Fibroblast of skin of left biceps (primary cell): ENCODE measurements around the gene DNAJB7.
"Not testable (repeated sequence)": the region's sequence is repeated elsewhere in the genome, so short reads cannot be mapped to it uniquely, and the experiment has no call there.

Experiments
- DNase-seq, 2 experiments: peaks; one replicate each; pipeline ENCODE4 v3.0.0-alpha.2; 2013; ENCODE audit warnings: low read depth in 2 of 2

DNAJB7 gene

DNA sequence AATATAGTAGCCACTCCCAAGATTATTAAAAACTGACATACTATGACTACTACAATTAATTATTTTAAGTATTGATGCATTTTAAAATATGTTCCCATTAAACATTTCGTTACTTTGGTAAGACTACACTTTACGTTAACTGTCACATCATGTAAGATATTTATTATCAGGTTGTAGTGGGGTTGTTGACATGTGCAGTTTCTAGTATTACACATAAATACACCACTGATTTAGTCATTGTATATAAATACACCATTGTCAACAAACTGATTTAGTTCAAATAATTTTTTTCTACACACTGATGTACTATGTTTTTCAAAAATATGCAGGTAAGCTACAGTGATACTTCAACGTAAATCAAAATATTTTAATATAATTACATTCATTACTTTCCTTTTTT, 17.0 kb downstream of the DNAJB7 start:
- no peak for DNase-seq

DNA sequence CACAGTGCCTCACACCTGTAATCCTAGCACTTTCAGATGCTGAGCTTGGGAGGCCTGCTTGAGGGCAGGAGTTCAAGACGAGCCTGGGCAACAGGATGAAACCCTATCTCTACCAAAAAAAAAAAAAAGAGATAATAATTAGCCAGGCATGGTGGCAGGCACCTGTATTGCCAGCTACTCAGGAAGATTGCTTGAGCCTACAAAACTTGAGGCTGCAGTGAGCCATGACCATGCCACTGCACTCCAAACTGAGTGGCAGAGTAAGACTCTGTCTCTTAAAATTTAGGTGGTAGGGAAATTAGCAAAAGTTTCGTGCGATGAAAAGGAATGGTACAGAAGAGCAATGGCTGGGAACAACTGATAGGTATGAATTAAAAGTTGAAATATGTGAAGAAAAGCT, 23.4 kb downstream of the DNAJB7 start:
- DNase-seq = no peak

DNA sequence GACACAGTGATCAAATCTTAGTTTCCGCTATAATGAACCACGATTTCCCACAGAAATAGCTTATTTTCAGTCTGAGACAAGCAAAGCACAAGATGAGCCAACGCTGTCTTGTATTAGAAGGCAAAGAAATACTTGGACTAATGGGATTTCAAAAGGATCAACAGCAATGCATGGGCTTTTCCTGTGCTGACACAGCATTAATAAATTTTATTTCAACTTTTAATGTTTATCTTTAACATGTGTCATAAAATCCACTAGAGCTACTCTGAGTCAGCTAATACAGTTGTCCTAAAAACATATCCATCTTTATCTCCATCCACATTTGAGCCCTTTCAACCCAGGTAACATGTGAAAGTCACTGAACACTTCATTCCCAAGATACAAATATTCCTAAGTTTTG, 27.3 kb downstream of the DNAJB7 start:
- DNase-seq = no peak

DNA sequence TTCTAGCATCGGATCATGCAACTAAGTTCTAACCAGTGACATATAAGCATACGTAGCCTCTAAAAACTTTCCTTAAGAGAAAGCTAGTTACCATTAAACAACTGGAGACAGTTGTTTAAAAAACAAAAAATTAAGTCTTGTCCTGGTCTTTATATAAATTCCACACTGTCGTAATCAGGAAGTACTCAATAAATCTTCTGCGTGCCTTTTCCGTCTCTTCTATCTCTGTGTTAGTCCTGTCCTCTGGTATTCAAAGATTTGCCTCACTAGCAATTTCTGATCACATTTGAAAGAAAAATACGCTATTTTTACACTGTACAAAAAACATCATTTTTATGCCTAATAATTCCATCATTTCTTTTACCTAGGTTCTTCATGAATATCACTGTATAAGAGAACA, 32.8 kb downstream of the DNAJB7 start:
- no peak for DNase-seq

DNA sequence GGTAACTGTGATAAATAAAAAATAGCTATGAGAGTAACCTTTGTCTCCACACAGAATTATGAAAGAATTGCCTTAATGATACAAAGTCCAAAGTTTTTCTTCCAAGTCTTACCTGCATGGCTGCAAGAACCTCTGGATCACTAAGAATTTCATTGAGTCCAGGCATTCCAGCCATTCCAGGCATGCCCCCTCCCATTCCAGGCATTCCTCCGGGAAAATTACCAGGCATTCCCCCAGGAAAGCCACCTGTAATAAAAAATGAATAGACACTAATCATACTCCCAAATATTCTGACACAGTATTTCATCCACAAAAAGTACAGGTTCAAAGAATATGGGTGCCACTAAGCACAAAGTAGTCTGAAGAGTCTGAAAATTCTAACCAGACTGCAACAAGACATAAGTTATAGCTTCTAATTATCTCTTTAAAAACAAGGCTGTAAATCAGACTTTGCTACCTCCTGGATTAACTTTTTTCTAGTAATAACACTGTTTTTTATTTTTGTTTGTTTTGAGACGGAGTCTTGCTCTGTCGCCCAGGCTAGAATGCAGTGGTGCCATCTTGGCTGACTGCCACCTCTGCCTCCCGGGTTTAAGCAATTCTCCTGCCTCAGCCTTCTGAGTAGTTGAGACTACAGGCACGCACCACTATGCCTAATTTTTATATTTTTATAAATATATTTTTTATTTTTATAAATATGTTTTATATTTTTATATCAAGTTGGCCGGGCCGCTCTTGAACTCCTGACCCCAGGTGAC, 34.8 kb downstream of the DNAJB7 start:
- DNase-seq = no peak

DNA sequence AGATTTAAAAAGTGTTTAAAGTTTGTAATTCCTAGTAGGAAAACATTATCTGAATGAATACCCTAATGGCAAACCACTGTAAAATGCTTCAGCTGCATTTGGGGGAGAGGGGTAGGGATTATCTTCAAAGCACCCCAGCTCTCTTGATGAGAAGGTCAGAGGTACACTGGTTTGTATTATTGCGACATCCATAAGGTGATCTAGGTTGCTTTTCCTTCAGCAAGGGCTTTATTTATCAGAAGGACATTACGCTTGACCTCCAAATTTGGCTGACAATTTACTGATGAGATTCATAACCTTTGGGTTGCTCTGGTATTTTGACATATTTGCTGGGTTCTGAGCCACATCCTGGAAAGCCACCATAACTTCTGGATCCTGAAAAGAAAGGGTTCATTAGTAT, 35.6 kb downstream of the DNAJB7 start:
- not testable (repeated sequence) for DNase-seq

DNA sequence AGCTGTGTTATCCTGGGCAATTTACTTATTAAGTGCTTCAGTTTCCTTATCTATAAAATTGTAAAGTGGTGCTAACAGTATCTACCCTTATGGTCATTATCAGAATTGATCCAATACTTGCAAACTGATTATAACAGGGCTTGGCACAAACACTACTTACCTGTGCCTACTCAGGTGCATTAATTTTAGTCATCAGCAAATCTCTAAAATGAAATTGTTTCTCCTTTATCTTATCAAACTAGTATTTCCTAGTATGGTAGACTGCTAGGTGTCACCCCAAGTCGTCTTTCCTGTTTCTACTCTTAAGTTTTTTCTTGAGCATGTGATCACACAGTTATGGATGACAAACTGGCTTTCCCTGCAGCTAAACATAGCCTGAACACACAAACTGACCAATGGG, 38.5 kb downstream of the DNAJB7 start:
- DNase-seq = no peak

DNA sequence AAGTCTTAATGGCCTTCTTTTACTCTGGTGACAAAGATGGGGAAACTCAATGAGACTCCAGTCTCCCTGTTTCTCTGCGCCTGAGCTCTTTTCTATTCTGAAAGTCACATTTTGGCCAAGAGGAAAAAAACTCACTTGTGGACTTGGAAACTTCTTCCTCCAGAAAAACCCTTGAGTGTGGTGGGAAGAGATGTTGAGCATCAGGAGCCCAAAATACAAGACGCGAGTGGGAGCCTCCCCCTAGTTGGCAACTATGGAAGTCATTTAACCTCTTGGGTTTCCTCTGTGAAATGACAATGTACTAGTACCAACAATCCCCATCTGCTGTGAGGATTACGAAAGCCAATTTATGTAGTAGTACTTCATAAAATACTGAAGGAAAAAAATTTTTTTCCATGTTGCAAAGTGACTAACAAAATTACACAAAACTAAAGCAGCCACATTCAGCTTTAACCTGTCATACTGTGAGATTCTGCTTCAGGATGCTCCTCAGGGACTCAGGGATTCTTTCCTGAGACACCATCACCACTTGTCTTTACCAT, 42.2 kb downstream of the DNAJB7 start:
- DNase-seq = no peak

DNA sequence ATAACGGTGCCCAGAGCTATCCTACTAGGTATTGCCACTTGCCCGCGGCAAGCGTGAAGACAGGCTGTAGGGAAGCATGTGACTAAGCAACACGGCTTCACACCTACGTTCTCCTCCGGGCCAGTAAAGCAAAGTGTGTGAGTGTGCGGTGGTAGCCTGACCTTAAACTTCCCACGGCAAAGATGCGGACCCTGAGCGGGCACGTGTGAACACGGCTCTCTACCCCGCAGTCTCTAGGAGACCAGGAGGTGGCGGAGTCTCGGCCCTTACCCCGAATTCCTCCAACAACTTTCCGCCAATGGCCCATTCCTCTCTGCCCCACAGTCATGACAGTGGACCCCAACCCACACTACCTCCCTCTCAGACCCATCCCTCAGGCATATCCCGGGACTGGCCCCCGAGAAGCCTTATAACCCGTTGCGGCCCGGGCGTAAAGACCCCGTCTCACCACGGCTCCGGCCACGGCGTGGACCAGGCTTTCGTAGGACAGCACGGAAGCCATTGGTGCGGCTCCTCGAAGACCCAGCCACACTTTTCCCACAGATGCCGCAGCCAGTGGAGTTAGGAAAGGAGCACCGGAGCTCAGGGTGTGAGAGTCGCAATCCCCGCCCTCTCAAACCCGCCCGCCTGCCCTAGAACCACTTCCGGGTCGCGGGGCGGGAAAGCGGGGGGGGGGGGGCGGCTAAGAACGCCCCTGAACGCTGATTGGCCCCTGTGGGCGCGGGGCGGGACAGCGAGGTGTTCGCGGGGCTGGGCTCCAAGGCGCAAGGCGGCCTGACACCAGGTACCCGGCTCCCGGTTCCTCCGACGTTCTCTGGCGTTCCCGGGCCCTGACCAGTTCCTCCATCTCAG, 42.9 kb downstream of the DNAJB7 start, which contains the start of gene SLC25A17:
SLC25A17 (minus strand) TSS at position 600 of the 852 bp plus-strand sequence; CDS start at position 502, 98 bp downstream.
- peak; percentile 34 to 48 for DNase-seq

DNA sequence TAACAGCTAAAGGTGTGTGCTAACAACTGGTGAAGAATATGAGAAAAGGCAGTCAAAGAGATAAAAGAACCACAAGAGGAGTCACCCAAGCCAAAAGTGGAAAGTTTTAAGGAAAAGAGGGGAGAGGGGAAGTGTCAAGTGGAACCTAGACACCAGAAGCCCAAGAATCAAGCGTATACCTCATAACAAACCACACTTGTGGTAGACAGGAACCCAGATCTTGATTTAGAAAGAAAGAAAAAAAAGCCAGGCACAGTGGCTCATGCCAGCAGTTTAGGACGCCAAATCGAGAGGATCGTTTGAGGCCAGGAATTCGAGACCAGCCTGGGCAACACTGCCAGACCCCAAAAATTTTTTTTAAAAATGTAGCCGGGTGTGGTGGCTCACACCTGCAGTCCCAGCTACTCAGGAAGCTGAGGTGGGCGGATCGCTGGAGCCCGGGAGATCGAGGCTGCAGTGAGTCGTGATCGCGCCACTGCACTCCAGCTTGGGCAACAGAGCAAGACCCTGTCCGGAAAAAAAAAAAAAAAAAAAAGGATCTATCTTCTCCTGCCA, 43.6 kb downstream of the DNAJB7 start:
- no peak for DNase-seq

DNA sequence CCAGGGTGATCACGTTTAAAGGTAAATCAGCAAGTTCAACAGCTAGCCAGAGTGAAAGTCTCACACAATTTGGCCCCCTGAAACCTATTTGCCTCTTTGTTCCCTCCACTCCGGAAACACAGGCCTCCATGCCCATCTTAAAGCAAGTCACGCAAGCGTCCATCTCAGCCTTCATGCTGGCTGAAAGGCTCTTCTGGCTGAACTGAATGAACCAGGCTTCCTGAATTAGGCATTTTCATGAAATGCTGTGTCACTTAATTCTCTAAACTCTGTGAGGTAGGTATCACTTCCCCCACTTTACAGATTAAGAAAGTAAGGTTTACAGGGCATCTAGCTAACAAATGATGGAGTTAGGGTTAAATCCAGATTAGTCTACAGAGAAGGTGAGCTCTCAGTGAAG, 44.2 kb downstream of the DNAJB7 start:
- no peak for DNase-seq

DNA sequence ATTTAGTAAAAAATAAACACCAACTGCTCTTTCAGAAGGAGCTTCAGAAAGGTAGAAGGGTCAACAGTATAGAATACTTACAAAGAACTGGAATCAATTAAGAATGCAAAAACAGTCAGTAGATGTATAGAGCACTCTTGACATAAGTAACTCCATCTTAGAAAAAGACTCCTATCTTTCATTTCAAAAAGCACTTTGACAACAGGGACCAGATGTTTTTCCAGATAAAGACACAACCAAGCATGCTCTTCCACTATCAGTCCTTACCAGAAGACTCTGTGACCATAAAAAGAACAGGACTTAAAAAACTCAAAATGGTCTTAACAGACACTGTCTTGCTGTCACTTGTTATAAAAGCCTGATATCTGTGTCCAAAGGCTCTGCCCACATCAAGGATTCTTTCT, 48.0 kb downstream of the DNAJB7 start:
- no peak for DNase-seq
